BE2C (cell line): Measurements from ENCODE around the gene ACTC1.

ENCODE experiments used
- DNase-seq: peaks from one replicate; pipeline ENCODE4 v3.0.0-alpha.2; 2020
- H3K27me3 ChIP-seq: fragments of 250-450 bp; sonication (Bioruptor Pico); 2 replicates; pipeline ENCODE4 v1.5.1; 2020; ENCODE audit warnings: mild to moderate bottlenecking
- H3K36me3 ChIP-seq: fragments of 250-450 bp; sonication (Bioruptor Pico); 2 replicates; pipeline ENCODE4 v1.5.1; 2020; ENCODE audit warnings: mild to moderate bottlenecking
- H3K4me1 ChIP-seq: fragments of 250-450 bp; sonication (Bioruptor Pico); 2 replicates; pipeline ENCODE4 v1.5.1; 2020
- H3K4me3 ChIP-seq: 2 replicates; pipeline ENCODE4 v1.5.1; 2011; ENCODE audit warnings: low read depth, low read length
- H3K9me3 ChIP-seq: fragments of 250-450 bp; sonication (Bioruptor Pico); 2 replicates; pipeline ENCODE4 v1.5.1; 2020
- CTCF ChIP-seq: IDR thresholded peaks from 2 replicates; pipeline ENCODE4 v1.5.1; 2012; ENCODE audit warnings: mild to moderate bottlenecking, low read depth, low read length

ACTC1 gene

GRCh38 chr15:34786206-34786605 is 9.1 kb downstream of the ACTC1 start:
- Histone ChIP-seq H3K27me3 (no peaks in the 10 kb centered on the region), H3K9me3 (no peaks in the 10 kb centered on the region), H3K4me1 (peaks cover 4% of the 10 kb centered on the region; the same call in 1 of the 2 replicates), H3K4me3 (no peak overlapping the region), H3K36me3 (no peaks in the 10 kb centered on the region)
- TF ChIP-seq CTCF = no peak
- DNase-seq = no peak

DNA sequence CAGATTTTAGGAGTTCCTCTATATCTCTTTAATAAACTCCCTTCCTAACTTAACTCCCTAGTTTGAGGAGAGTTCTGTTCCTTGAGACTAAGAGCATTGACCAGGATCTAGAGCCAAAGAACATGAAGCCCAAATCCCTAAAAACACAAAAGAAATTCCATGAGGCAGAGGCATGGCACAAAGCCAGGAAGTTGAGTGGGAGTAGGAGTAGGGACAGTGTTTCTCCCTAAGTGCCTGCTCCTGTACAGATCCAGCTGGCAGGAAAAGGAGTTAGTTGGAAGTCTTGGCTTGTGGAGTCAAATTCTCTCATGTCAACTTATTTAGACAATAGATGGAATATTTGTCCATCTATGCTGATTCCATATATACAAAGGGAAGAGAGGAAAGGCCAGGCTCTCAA is 11.4 kb downstream of the ACTC1 start:
- no peak for TF ChIP-seq CTCF
- no peaks in the 10 kb centered on the region for H3K27me3 ChIP-seq
- H3K9me3 ChIP-seq = no peaks in the 10 kb centered on the region
- no peak for DNase-seq
- peaks cover 4% of the 10 kb centered on the region; the same call in 1 of the 2 replicates for H3K4me1 ChIP-seq
- no peaks in the 10 kb centered on the region for H3K36me3 ChIP-seq
- H3K4me3 ChIP-seq = no peak overlapping the region

DNA sequence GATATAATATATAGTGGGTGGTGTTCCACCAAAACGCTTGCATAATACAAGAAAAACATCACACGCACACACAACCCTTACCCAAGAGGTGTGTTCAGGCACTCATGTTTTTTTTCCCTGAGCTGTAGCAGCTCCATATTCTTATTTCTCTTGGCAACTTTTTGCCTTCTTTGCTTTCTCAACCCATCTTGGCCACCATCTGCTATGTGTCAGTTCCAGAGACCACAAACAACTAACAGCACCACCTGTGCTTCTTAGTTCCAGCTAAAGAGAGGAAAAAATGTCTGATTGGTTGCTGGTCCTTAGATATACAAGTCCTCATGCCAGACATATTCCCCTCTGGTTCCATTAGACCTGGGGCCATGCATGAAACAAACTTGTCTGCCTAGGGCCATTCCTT is 11.9 kb downstream of the ACTC1 start:
- Histone ChIP-seq H3K27me3 (no peaks in the 10 kb centered on the region), H3K9me3 (no peaks in the 10 kb centered on the region), H3K4me1 (peaks cover 4% of the 10 kb centered on the region; the same call in 1 of the 2 replicates), H3K36me3 (no peaks in the 10 kb centered on the region), H3K4me3 (no peak overlapping the region)
- DNase-seq = no peak
- TF ChIP-seq CTCF = no peak

- Histone ChIP-seq H3K27me3 (no peaks in the 10 kb centered on the region), H3K4me1 (peaks cover 4% of the 10 kb centered on the region; the same call in 1 of the 2 replicates)
- TF ChIP-seq CTCF = no peak
These were observed 12.4 kb downstream of the ACTC1 start for GRCh38 chr15:34782901-34783300.

DNA sequence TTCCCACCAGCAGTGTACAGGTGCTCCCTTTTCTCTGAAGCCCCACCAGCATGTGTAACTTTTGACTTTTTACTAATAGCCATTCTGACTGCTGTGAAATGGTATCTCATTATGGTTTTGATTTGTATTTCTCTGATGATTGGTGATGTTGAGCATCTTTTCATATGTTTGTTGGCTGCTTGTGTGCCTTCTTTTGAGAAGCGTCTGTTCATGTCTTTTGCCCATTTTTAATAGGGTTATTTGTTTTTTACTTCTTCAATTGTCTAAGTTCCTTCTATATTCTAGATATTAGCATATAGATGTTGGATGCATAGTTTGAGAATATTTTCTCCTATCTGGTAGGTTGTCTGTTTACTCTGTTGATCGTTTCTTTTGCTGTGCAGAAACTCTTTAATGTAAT is 14.6 kb downstream of the ACTC1 start:
- Histone ChIP-seq H3K27me3 (no peaks in the 10 kb centered on the region), H3K4me1 (peaks cover 4% of the 10 kb centered on the region; the same call in 1 of the 2 replicates), H3K36me3 (no peaks in the 10 kb centered on the region), H3K4me3 (no peak overlapping the region), H3K9me3 (no peaks in the 10 kb centered on the region)
- TF ChIP-seq CTCF = no peak
- no peak for DNase-seq

More at GRCh38 chr15:34782901-34783300, 12.4 kb downstream of the ACTC1 start:
- DNase-seq = no peak
- no peaks in the 10 kb centered on the region for H3K36me3 ChIP-seq
- H3K9me3 ChIP-seq = no peaks in the 10 kb centered on the region
- H3K4me3 ChIP-seq = no peak overlapping the region

DNA sequence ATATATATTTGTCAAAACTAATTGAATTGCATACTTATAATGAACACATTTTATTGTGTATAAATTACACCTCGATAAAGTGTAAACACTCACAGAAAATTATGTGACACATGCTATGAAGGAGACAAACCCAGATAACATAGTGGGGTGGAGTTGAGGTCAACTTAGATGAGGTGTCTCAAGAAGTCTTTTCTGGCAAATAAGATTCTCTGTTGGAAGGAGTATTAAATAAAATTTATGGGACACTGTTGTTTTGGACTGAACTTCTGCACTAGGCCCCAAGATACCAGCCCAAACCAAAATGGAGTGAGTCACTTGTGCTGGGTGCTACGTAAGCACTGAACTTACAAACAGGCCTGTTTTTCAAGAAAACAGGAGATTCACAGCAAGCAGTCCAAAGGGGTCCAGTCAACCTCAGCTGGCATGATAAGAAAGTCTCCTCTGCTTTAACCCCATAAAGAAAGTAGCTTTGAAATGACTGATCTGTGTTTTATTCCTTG is 18.7 kb downstream of the ACTC1 start:
- TF ChIP-seq CTCF = no peak
- peaks cover 11% of the 10 kb centered on the region for H3K4me1 ChIP-seq
- no peaks in the 10 kb centered on the region for H3K27me3 ChIP-seq
- DNase-seq = no peak
- H3K36me3 ChIP-seq = no peaks in the 10 kb centered on the region
- H3K4me3 ChIP-seq = no peak overlapping the region
- H3K9me3 ChIP-seq = no peaks in the 10 kb centered on the region
